GM18498 (cell line): ENCODE data around the gene SEC61A2.
"Not testable (repeated sequence)": the region's sequence is repeated elsewhere in the genome, so short reads cannot be mapped to it uniquely, and the experiment has no call there.

Experiments
- ATAC-seq: cut with Tn5 transposase; IDR thresholded peaks from one replicate; pipeline ENCODE4 v1.9.1; 2021; ENCODE audit warnings: mild to moderate bottlenecking, moderate library complexity; ENCODE audit not compliant: unreplicated experiment

Gene SEC61A2

GRCh38 chr10:12129222-12130111, at the start of gene SEC61A2:
Gene SEC61A2, plus strand, starts transcription at chr10:12129677. Its CDS starts 111 bp downstream, at chr10:12129788.
- ATAC-seq, result peak; percentile 91

DNA sequence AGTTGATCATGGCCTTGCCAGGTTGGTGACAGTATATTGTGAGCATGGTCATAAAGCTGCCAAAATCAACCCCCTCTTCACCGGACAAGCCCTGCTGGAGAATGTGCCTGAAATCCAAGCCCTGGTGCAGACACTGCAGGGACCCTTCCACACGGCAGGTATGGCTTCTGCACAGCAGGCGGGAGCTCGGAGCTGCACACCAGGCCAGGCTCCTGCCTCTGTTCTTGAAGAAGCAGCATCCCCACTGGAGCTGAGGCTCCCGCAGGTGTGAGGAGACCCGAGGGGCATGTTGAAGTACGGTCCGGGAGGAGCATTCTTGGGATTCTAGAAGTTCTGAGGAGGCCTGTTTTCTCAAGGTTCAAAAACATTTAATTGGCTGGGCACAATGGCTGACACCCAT, 48.0 kb upstream of the SEC61A2 start:
- no peak for ATAC-seq

DNA sequence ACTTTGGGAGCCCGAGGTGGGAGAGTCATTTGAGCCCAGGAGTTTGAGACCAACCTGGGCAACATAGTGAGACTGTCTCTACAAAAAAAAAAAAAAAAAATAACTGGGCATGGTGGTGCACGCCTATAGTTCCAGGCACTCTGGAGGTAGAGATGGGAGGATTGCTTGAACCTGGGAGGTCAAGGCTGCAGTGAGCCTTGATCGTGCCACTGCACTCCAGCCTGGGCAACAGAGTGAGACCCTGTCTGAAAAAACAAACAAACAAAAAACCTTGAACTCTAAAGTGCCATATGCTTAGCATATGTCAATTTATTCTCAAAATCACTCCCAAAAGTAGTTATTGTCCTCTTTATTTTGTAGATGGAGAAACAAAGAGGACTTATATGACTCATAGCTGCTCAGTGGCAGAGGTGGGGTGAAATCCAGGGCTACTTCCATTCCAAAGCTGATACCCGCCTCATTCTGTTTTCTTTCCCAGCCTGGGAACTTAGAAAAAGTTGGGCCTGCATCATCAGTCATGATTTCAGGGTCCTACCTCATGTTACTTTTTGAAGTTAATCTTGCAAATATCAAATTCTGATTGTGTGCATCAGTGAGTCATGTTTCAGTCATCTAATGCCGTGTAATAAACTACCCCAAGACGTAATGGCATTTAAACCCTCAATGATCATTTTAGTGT, 47.5 kb upstream of the SEC61A2 start:
- no peak for ATAC-seq

DNA sequence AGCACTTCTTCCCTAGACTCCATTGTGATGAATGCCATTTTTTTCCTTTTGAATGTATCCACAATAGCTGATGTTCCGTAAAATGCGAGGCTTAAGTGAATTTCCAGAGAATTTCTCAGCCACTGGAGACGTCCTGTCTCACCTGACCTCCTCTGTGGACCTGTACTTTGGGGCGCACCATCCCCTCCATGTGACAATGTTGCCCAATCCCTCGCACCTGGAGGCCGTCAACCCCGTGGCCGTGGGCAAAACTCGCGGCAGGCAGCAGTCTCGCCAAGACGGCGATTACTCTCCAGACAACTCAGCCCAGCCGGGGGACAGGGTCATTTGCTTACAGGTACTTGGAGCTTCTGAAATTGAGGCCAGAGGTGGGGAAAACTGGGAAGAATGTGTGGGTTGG, 40.6 kb upstream of the SEC61A2 start:
- ATAC-seq, result no peak

DNA sequence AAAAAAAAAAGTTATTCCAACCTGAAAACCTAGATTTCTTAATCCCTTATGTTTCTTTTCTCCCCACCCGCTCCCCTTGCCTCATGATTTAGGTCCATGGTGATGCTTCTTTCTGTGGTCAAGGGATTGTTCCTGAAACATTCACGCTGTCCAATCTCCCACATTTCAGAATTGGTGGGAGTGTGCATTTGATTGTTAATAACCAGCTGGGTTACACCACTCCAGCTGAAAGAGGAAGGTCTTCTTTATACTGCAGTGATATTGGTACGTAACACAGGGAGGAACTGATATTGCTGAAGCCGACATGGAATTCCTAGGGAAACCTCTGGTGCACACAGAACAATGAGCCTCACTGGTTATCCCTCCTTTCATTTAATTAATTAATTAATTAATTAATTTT, 38.1 kb upstream of the SEC61A2 start:
- ATAC-seq, result no peak

DNA sequence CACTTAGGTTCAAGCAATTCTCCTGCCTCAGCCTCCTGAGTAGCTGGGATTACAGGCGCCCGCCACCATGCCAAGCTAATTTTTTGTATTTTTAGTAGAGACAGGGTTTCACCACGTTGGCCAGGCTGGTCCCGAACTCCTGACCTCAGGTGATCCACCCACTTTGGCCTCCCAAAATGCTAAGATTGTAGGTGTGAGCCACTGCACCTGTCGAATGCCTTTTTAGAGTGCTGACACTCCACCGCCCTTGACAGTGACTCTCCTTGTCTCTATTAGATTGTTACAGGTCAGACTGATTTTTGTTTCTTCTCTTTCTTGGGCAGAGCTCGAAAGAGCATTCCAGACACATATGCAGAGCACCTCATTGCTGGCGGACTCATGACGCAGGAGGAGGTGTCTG, 32.1 kb upstream of the SEC61A2 start:
- not testable (repeated sequence) for ATAC-seq

- no peak for ATAC-seq
Measured at GRCh38 chr10:12097791-12098190, 31.7 kb upstream of the SEC61A2 start.

- ATAC-seq, result no peak
Measured at GRCh38 chr10:12098966-12099365, 30.5 kb upstream of the SEC61A2 start.

GRCh38 chr10:12103802-12104201, 25.7 kb upstream of the SEC61A2 start:
- ATAC-seq, result no peak

DNA sequence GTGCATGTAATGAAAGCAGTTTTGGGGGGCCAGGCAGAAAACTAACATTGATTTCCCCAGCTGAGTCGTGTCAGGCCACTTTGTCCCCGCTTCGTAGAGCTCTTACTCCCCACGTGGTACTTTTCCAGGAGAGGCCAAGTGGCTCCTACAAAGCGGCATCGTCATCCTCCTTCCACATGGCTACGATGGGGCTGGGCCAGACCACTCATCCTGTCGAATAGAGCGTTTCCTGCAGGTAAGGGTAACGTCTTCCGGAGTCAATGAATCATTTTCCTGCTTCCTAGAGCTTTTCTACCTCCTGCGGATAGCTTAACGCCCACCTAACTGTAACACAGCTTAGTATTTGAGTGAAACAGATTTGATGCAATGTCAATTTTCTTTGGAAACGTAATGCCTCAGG, 21.7 kb upstream of the SEC61A2 start:
- no peak for ATAC-seq

DNA sequence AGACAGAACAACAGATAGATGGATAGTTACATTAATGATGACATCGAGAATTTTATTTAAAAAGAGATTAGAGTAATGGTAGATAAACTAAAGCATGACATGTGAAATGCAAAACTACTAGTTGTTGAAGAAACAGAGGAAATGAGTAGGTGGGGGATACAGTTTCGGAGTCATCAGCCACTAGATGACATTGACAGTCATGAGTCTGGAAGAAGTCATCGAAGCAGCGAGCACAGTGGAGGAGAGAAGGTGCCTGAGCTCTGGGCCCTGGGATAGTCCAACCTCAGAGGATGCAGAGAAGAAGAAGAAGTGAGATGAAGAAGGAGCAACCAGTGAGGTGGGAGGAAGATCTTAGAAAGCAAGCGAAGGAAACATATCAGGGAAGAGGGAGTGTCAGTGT, 20.2 kb upstream of the SEC61A2 start:
- no peak for ATAC-seq

- no peak for ATAC-seq
Measured at GRCh38 chr10:12111528-12111927, 17.9 kb upstream of the SEC61A2 start.

DNA sequence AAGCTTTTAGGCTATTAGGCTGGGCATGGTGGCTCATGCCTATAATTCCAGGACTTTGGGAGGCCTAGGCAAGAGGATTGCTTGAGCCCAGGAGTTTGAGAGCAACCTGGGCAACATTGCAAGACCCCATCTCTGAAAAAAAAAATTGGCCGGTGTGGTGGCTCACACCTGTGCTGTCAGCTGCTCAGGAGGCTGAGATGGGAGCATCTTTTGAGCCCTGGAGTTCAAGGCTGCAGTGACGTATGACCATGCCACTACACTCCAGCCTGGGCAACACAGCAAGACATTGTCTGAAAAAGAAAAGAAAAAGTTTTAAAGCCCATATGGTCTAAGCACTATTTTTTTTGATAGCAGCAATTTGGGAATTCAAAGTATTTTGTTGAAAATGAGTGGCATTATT, 15.8 kb upstream of the SEC61A2 start:
- no peak for ATAC-seq

DNA sequence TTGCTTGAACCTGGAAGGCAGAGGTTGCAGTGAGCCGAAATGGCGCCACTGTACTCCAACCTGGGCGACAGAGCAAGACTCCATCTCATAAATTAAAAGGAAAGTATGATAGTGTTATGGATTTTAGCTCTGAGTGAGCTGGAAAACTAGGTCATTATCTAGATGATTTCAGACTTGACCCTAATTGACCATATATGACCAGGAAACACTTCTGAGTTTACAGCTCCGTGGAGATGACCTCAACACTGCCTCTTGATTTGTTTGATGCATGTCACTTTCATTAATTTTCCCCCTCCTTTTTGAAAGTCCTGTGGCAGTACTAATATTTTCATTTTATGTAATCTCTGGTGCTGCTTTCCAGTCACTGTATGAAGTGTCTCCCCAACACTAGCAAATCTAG, 7.8 kb upstream of the SEC61A2 start:
- no peak for ATAC-seq

DNA sequence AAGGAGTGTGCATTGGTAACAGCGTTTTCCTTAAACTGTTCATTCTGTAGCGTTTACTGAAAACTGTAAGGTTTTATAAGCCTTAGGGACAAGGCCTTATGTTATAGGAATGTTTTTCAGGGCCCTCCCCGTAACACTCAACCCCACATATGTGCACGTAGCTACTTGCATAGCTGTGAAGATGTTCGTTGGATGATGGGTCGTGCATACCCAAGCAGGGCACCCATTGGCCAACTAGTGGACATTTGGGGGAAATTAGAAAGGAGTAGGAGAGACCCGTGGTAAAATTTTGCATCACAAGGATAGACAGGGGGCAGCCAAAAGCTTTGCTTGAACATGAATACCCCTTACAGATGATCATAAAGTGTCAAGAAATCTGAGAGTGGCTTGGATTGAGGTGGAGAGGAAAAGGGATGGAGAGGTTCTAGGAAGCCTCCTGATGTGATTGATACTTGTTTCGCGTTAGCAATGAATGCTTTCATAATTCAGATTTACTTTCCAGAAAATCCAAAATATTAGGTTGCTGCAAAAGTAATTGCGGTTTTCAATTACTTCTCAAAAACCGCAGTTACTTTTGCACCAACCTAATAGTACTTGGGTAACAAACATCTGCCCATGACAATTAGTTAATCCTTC, 878 bp downstream of the SEC61A2 start:
- ATAC-seq, result peak; percentile 41

DNA sequence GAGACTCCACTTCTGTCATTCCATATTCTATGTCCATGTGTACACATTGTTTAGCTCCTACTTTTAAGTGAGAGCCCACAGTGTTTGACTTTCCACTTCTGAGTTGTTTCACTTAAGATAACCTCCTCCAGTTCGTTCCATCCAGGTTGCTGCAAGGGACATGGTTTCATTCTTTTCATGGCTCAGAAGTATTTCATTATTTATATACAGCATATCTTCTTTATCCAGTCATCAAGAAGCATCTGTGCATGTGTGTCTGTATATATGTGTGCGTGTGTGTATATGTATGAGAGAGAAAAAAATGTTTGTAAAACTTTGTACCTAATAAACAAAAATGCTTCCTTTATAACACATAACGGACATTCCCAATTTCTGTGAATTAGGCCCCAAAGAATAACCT, 6.2 kb downstream of the SEC61A2 start:
- ATAC-seq, result no peak

GRCh38 chr10:12140038-12140437, 10.6 kb downstream of the SEC61A2 start:
- no peak for ATAC-seq

- no peak for ATAC-seq
Measured at GRCh38 chr10:12144538-12144937, 15.1 kb downstream of the SEC61A2 start.

DNA sequence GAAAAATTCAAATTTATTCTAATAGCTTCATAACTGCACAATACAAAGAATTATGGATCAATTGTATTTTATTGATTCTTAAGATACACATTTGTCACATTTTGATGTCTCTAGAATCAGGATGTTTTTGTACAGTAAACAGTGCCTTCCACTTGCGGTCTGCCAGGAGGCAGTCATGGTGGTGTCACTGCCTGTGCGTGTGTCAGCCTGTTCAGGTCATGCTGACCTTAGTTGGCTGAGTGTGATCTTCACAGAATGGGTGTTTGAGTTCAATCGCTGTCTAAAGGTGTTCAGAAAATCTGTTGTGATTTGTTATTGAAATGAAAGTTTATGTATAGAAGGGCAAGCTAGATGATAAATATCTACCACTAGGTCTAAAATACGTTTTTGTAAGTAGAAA, 20.7 kb downstream of the SEC61A2 start:
- ATAC-seq, result no peak

DNA sequence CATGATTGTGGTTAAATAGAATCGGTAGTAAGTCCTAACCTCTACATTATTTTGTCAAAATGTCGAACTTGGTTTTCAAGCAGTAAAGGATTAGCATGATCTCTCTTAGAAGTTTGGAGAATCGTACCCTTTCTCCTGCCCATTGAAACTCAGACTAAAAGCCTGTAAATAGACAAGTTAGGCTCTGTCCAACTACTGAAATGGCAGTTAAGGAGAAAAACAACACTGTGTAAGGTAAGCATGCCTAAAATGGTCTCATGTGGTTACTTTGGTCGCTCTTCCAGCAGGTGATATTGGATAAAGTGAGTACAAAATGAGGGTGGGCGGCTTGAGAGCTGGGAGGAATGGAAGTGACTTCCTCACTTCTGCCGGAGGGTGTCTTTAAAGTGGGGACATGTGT, 25.0 kb downstream of the SEC61A2 start:
- no peak for ATAC-seq

GRCh38 chr10:12156367-12157123, 27.1 kb downstream of the SEC61A2 start:
- no peak for ATAC-seq
